ENCODE results near the gene CTSE.
A peak's percentile ranks its signal among the peaks of the same experiment; 100 is the strongest.

CTSE gene

GRCh38 chr1:205963352-205964155 lies 60.1 kb downstream of the CTSE start:
- TF ChIP-seq CTCF (IDR thresholded peaks at IDR 0.05; ENCODE audit: extremely low read depth, missing control alignments) = no peak
- DNase-seq (ENCODE audit: low spot score) = no peak

GRCh38 chr1:205962821-205963221 lies 60.9 kb downstream of the CTSE start:
- no peak for DNase-seq (ENCODE audit: low spot score)

GRCh38 chr1:205961991-205962820 lies 61.5 kb downstream of the CTSE start:
- no peak for TF ChIP-seq CTCF (IDR thresholded peaks at IDR 0.05; ENCODE audit: extremely low read depth, missing control alignments)

More at GRCh38 chr1:205962821-205963221, 60.9 kb downstream of the CTSE start:
- no peak for TF ChIP-seq CTCF (IDR thresholded peaks at IDR 0.05; ENCODE audit: extremely low read depth, missing control alignments)

DNA sequence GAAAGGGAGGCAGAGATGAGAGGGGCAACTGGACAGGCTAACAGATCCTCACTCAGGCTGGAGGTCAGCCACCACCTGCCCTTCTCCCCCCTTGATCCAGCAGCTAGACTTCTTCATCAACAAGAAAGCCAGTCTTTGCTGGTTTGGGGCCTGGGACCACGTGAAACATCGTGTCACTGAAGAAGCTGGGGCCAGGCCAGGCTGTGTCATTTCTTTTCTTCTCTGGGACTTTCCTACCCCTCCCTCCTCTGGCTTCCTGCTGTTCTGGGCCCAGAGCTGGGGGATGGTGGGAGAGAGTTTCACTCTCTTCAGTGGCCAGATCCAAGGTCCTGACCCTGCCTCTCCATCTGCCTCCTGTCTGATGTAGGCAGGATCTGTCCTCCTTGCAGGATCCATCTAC lies 62.3 kb downstream of the CTSE start:
- peak; percentile 59 for DNase-seq (ENCODE audit: low spot score)
- TF ChIP-seq CTCF (IDR thresholded peaks at IDR 0.05; ENCODE audit: extremely low read depth, missing control alignments) = no peak

More at GRCh38 chr1:205961991-205962820, 61.5 kb downstream of the CTSE start:
- no peak for DNase-seq (ENCODE audit: low spot score)

DNA sequence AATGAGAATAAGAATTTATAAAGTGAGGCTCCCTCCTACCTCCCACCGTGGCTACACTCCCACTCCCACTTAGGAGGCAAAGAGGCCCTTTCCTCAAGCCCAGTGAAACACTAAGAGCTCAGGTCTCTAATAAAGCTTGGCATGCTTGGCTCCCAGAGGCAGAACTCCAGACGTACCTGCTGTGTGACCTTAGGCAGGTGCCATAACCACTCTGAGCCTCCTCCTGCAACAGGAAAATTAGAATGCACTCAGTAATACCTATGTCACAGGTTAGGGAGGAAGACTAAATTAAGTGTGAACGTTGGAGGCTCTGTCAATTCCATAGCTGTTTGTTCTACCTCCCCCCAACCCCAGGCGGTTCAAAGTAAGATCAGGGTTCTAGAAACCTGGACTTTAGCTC lies 63.9 kb downstream of the CTSE start:
- TF ChIP-seq CTCF (IDR thresholded peaks at IDR 0.05; ENCODE audit: extremely low read depth, missing control alignments) = no peak
- DNase-seq (ENCODE audit: low spot score) = no peak
